Thoracic aorta (tissue), 2 donors: Measurements from ENCODE around the gene TNIP3. TPM values are rescaled to one million over a fixed set of nuclear protein-coding genes. Genes with fewer than 3 reads are reported as not detected.

ENCODE experiments used
- ATAC-seq: fragments of 150-250 bp; one replicate; pipeline ENCODE4 v1.8.0; 2017; ENCODE audit warnings: low read depth; ENCODE audit not compliant: insufficient number of reproducible peaks, low FRiP score
- DNase-seq: peaks from one replicate; pipeline ENCODE4 v3.0.0-alpha.2; 2020; ENCODE audit warnings: low spot score
- H3K27ac ChIP-seq, 2 donors: fragments of 200-600 bp; sonication (generic); 1 replicate in 1 of 2; 2 replicates in 1 of 2; pipeline ENCODE4 v1.5.1; 2016; ENCODE audit warnings: mild to moderate bottlenecking in 2 of 2, moderate library complexity in 2 of 2
- H3K27me3 ChIP-seq: fragments of 200-600 bp; sonication (generic); replicated peaks from 2 replicates; pipeline ENCODE4 v1.6.0; 2016; ENCODE audit warnings: mild to moderate bottlenecking; ENCODE audit not compliant: insufficient read depth
- H3K36me3 ChIP-seq: fragments of 200-600 bp; sonication (generic); one replicate; pipeline ENCODE4 v1.5.1; 2016
- H3K4me1 ChIP-seq, 2 donors: fragments of 200-600 bp; sonication (generic); 1 replicate in 1 of 2; 2 replicates in 1 of 2; pipeline versions ENCODE4 v1.5.1 to v1.6.0; 2016; ENCODE audit warnings: low read depth in 2 of 2, mild to moderate bottlenecking in 1 of 2; ENCODE audit not compliant: control insufficient read depth in 1 of 2
- H3K4me3 ChIP-seq: fragments of 200-600 bp; sonication (generic); 2 replicates; pipeline ENCODE4 v1.5.1; 2016; ENCODE audit warnings: mild to moderate bottlenecking
- H3K9me3 ChIP-seq: fragments of 200-600 bp; sonication (generic); 2 replicates; pipeline ENCODE4 v1.5.1; 2016
- total RNA-seq, 2 donors: library from RNA; depleted of rRNA; stranded (reverse); fragments of >200 nt; gene quantifications; one replicate each; pipeline versions ENCODE4 v1.1.0 to v1.2.3, GENCODE V29; 2016
- TF ChIP-seq, protein P1 (sequence below): fragments of 200-600 bp; sonication (generic); IDR thresholded peaks from one replicate; pipeline ENCODE4 v1.5.1; 2019; ENCODE audit warnings: antibody characterized with exemption

TNIP3 gene
- total RNA-seq, 2 donors from 2014 or later = 1.1 TPM; not detected in 1

- peak overlapping the region; percentile 18 for H3K4me3 ChIP-seq
These were observed 27.9 kb upstream of the TNIP3 start for GRCh38 chr4:121192013-121192412.

DNA sequence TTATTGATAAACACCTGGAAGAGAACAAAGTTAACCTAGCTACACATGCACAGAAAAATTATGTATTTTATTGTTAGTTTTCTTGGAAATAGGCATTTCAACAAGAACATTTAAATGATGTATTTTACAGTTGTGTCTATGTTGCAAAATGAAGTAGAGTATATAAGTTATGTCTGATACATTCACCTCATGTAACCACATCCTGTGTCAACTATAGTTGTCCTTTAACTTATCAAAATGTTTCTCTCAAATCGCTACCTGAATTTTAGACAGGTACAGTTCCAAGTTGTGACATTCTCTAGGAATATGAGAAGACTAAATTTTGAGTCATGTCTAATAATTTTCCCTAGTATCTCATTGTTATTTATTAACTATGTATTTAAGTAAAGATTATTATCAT lies 27.2 kb upstream of the TNIP3 start:
- Histone ChIP-seq H3K36me3 (no peaks in the 10 kb centered on the region), H3K27me3 (no peaks in the 10 kb centered on the region), H3K4me1 (peaks cover 0 to 3% of the 10 kb centered on the region in 2 donors), H3K9me3 (no peaks in the 10 kb centered on the region), H3K27ac (no peak overlapping the region), H3K4me3 (no peak overlapping the region)
- TF ChIP-seq, protein P1, sequence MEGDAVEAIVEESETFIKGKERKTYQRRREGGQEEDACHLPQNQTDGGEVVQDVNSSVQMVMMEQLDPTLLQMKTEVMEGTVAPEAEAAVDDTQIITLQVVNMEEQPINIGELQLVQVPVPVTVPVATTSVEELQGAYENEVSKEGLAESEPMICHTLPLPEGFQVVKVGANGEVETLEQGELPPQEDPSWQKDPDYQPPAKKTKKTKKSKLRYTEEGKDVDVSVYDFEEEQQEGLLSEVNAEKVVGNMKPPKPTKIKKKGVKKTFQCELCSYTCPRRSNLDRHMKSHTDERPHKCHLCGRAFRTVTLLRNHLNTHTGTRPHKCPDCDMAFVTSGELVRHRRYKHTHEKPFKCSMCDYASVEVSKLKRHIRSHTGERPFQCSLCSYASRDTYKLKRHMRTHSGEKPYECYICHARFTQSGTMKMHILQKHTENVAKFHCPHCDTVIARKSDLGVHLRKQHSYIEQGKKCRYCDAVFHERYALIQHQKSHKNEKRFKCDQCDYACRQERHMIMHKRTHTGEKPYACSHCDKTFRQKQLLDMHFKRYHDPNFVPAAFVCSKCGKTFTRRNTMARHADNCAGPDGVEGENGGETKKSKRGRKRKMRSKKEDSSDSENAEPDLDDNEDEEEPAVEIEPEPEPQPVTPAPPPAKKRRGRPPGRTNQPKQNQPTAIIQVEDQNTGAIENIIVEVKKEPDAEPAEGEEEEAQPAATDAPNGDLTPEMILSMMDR = no peak
- DNase-seq = no peak
- no peak for ATAC-seq

More at GRCh38 chr4:121192013-121192412, 27.9 kb upstream of the TNIP3 start:
- TF ChIP-seq, protein P1 = no peak
- no peaks in the 10 kb centered on the region for H3K9me3 ChIP-seq
- ATAC-seq (no peak), DNase-seq (no peak)
- H3K36me3 ChIP-seq = no peaks in the 10 kb centered on the region
- H3K27ac ChIP-seq = no peak overlapping the region
- no peaks in the 10 kb centered on the region for H3K27me3 ChIP-seq
- H3K4me1 ChIP-seq = peaks cover 0 to 3% of the 10 kb centered on the region in 2 donors

- no peak overlapping the region for H3K27ac ChIP-seq
- TF ChIP-seq, protein P1 = no peak
- H3K4me3 ChIP-seq = no peak overlapping the region
- H3K4me1 ChIP-seq = peaks cover 0 to 3% of the 10 kb centered on the region in 2 donors
- no peaks in the 10 kb centered on the region for H3K36me3 ChIP-seq
- H3K27me3 ChIP-seq = no peaks in the 10 kb centered on the region
- no peaks in the 10 kb centered on the region for H3K9me3 ChIP-seq
- DNase-seq = no peak
- ATAC-seq = no peak
These were observed 26.3 kb upstream of the TNIP3 start for GRCh38 chr4:121190389-121190788.

DNA sequence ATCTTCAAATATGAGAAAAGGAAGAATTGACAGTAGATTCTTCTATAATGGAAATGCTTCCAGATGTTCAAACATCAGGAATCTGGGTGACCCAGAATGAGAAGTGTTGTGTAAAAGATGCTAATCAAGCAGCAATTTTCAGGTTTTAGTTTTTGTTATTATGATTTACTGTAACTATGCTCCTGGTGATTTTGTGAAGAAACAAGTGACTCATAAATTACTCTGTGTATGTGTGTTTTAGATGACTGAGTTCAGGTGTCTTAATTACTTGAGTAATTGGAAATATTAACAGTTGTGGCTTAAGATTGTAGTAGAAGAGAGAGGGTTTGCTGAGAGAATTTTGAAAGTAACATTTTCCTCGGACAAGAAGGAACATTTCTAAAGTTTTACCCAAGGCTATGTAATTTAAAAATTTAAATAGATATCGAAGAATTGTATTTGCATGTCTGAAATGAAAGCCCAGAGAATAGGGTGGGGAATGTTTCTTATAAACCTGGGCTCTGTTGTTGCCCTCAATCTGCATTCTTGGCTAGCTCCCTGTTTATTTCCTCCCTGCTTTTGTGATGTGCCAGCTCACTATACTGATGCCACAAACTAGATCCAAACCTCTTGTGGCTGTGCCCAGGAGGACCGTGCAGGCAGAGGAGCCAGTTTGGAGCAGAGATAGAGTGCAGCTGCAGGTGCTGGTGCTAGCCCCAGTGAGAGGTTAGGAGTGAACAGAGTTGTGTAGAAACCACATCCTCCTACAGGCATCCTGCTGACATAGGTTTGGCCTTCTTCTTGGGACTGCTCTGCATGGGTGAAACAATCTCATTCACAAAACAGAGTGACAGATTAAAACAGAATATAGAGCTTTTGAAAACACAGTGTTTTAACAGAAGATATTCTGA lies 25.4 kb upstream of the TNIP3 start:
- TF ChIP-seq, protein P1 = no peak
- no peaks in the 10 kb centered on the region for H3K27me3 ChIP-seq
- H3K36me3 ChIP-seq = no peaks in the 10 kb centered on the region
- DNase-seq = no peak
- H3K4me3 ChIP-seq = no peak overlapping the region
- peaks cover 0 to 3% of the 10 kb centered on the region in 2 donors for H3K4me1 ChIP-seq
- no peaks in the 10 kb centered on the region for H3K9me3 ChIP-seq
- H3K27ac ChIP-seq = no peak overlapping the region
- ATAC-seq = no peak

DNA sequence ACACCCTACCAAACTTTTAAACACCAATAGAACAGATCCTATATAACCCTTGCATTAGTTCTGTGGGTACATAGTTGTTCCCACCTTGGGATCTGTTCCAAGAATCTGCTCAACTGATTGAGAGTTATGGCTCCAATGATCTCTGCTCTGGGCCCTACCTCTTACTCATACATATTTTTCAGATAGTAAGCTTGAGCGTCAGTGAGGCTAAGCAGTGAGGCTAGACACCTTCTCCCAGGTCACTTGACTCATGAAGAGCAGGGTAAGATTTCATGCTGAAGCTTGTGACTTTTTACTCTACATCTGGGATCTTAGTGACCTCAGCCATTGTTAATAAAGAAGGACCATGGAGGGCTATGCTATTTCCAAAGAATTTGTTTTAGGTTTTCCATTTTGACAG lies 23.1 kb upstream of the TNIP3 start:
- Histone ChIP-seq H3K4me1 (peaks cover 0 to 2% of the 10 kb centered on the region in 2 donors), H3K9me3 (no peaks in the 10 kb centered on the region), H3K27me3 (no peaks in the 10 kb centered on the region), H3K4me3 (no peak overlapping the region), H3K27ac (no peak overlapping the region), H3K36me3 (no peaks in the 10 kb centered on the region)
- ATAC-seq (no peak), DNase-seq (no peak)
- TF ChIP-seq, protein P1 = no peak
